WTC11 (cell line): Measurements from ENCODE around the gene SRPK1. TPM values are rescaled to one million over a fixed set of nuclear protein-coding genes. Genes with fewer than 3 reads are reported as not detected.
"Not testable (repeated sequence)": the region's sequence is repeated elsewhere in the genome, so short reads cannot be mapped to it uniquely, and the experiment has no call there.

ENCODE experiments used
- ATAC-seq: fragments of 200-7000 bp; cut with Tn5 transposase; 2 replicates; pipeline ENCODE4 v1.10.0; 2021; ENCODE audit warnings: mild to moderate bottlenecking, moderate library complexity
- CTCF ChIA-PET: fragments of 300-600 bp; sonication (Branson Sonifier 250); formaldehyde crosslinking; loops from one replicate; lab custom pipeline; 2021; ENCODE audit warnings: antibody characterized with exemption; lab: Charles Lee
- POLR2A ChIA-PET: fragments of 350-600 bp; sonication (Branson Sonifier 250); formaldehyde crosslinking; loops from one replicate; lab custom pipeline; 2021; ENCODE audit warnings: antibody characterized with exemption; lab: Charles Lee
- DNase-seq: peaks from one replicate; pipeline ENCODE4 v3.0.0; 2021; ENCODE audit warnings: low spot score
- H3K27ac Mint-ChIP-seq: 2 replicates; pipeline ENCODE4 v1.8.0; 2021; ENCODE audit warnings: mixed read lengths
- H3K27me3 Mint-ChIP-seq: 2 replicates; pipeline ENCODE4 v1.8.0; 2021; ENCODE audit warnings: low read depth, mild to moderate bottlenecking, moderate library complexity, mixed read lengths
- H3K36me3 Mint-ChIP-seq: 2 replicates; pipeline ENCODE4 v1.8.0; 2021; ENCODE audit warnings: mixed read lengths
- H3K4me1 Mint-ChIP-seq: 2 replicates; pipeline ENCODE4 v1.8.0; 2022; ENCODE audit warnings: mixed read lengths
- H3K4me3 Mint-ChIP-seq: 2 replicates; pipeline ENCODE4 v1.8.0; 2021; ENCODE audit warnings: mild to moderate bottlenecking, moderate library complexity, mixed read lengths
- H3K9me3 Mint-ChIP-seq: 2 replicates; pipeline ENCODE4 v1.8.0; 2021; ENCODE audit warnings: mixed read lengths
- ATF1 ChIP-seq: sonication (generic); formaldehyde crosslinking; IDR thresholded peaks from 2 replicates; pipeline ENCODE4 v1.8.1; 2023; ENCODE audit warnings: mild to moderate bottlenecking, moderate library complexity, missing genetic modification reagents
- ATF6 ChIP-seq: sonication (generic); formaldehyde crosslinking; IDR thresholded peaks from 2 replicates; pipeline ENCODE4 v1.8.1; 2023; ENCODE audit warnings: mild to moderate bottlenecking, missing genetic modification reagents
- CBFB ChIP-seq: sonication (generic); formaldehyde crosslinking; IDR thresholded peaks from 2 replicates; pipeline ENCODE4 v1.8.1; 2022; ENCODE audit warnings: mild to moderate bottlenecking, low read depth, missing genetic modification reagents
- CREB1 ChIP-seq: sonication (generic); formaldehyde crosslinking; IDR thresholded peaks from 2 replicates; pipeline ENCODE4 v1.8.0; 2023; ENCODE audit warnings: mild to moderate bottlenecking, missing genetic modification reagents
- CREM ChIP-seq: sonication (generic); formaldehyde crosslinking; IDR thresholded peaks from 2 replicates; pipeline ENCODE4 v1.8.1; 2022; ENCODE audit warnings: mild to moderate bottlenecking, missing genetic modification reagents, moderate library complexity
- FOXK1 ChIP-seq: sonication (generic); formaldehyde crosslinking; IDR thresholded peaks from 2 replicates; pipeline ENCODE4 v1.8.0; 2022; ENCODE audit warnings: mild to moderate bottlenecking, moderate library complexity, missing genetic modification reagents
- IRF2 ChIP-seq: sonication (generic); formaldehyde crosslinking; IDR thresholded peaks from 2 replicates; pipeline ENCODE4 v1.8.0; 2022; ENCODE audit warnings: low read depth, missing genetic modification reagents, borderline replicate concordance
- JUN ChIP-seq: sonication (generic); formaldehyde crosslinking; IDR thresholded peaks from 2 replicates; pipeline ENCODE4 v1.8.0; 2023; ENCODE audit warnings: mild to moderate bottlenecking, missing genetic modification reagents
- NFE2L1 ChIP-seq: sonication (generic); formaldehyde crosslinking; IDR thresholded peaks from 2 replicates; pipeline ENCODE4 v1.8.1; 2023; ENCODE audit warnings: missing genetic modification reagents
- NFYB ChIP-seq: sonication (generic); formaldehyde crosslinking; conservative IDR thresholded peaks from 2 replicates; pipeline ENCODE4 v1.8.0; 2022; ENCODE audit warnings: low read depth, missing genetic modification reagents
- OVOL2 ChIP-seq: fragments of 250-450 bp; sonication (Bioruptor Pico); IDR thresholded peaks from 2 replicates; pipeline ENCODE4 v1.9.0; 2021; ENCODE audit warnings: mild to moderate bottlenecking, borderline replicate concordance
- RORB ChIP-seq: fragments of 250-450 bp; sonication (Bioruptor Pico); IDR thresholded peaks from 2 replicates; pipeline ENCODE4 v1.9.0; 2021; ENCODE audit warnings: mild to moderate bottlenecking
- SMAD3 ChIP-seq: sonication (generic); formaldehyde crosslinking; IDR thresholded peaks from 2 replicates; pipeline ENCODE4 v1.8.0; 2022; ENCODE audit warnings: missing genetic modification reagents, mild to moderate bottlenecking, borderline replicate concordance
- SP1 ChIP-seq: sonication (generic); formaldehyde crosslinking; conservative IDR thresholded peaks from 2 replicates; pipeline ENCODE4 v1.8.1; 2022; ENCODE audit warnings: missing genetic modification reagents
- ZMAT4 ChIP-seq: fragments of 250-450 bp; sonication (Bioruptor Pico); IDR thresholded peaks from 2 replicates; pipeline ENCODE4 v1.9.0; 2021; ENCODE audit warnings: mild to moderate bottlenecking
- ZNF138 ChIP-seq: sonication (generic); formaldehyde crosslinking; conservative IDR thresholded peaks from 2 replicates; pipeline ENCODE4 v1.8.1; 2022; ENCODE audit warnings: mild to moderate bottlenecking, moderate library complexity, missing genetic modification reagents
- ZNF416 ChIP-seq: fragments of 250-450 bp; sonication (Bioruptor Pico); IDR thresholded peaks from 2 replicates; pipeline ENCODE4 v1.9.0; 2021; ENCODE audit warnings: mild to moderate bottlenecking, inconsistent platforms
- ZNF423 ChIP-seq: fragments of 250-450 bp; sonication (Bioruptor Pico); IDR thresholded peaks from 2 replicates; pipeline ENCODE4 v2.1.2; 2022; ENCODE audit warnings: mild to moderate bottlenecking, moderate library complexity
- ZNF671 ChIP-seq: fragments of 250-450 bp; sonication (Bioruptor Pico); IDR thresholded peaks from 2 replicates; pipeline ENCODE4 v1.8.0; 2021; ENCODE audit warnings: mild to moderate bottlenecking
- total RNA-seq: library from RNA; stranded (reverse); gene quantifications from 3 replicates; pipeline ENCODE4 v1.2.3, GENCODE V29; 2021
- TF ChIP-seq, protein P1 (sequence below): fragments of 250-450 bp; sonication (Bioruptor Pico); IDR thresholded peaks from 2 replicates; pipeline ENCODE4 v2.1.2; 2022; ENCODE audit warnings: mild to moderate bottlenecking, moderate library complexity
- TF ChIP-seq, protein P2 (sequence below): sonication (generic); formaldehyde crosslinking; IDR thresholded peaks from 2 replicates; pipeline ENCODE4 v1.8.1; 2023; ENCODE audit warnings: mild to moderate bottlenecking, missing genetic modification reagents, moderate library complexity

The SRPK1 gene
- total RNA-seq, 1 experiment from 2014 or later, result 100.0 TPM

DNA sequence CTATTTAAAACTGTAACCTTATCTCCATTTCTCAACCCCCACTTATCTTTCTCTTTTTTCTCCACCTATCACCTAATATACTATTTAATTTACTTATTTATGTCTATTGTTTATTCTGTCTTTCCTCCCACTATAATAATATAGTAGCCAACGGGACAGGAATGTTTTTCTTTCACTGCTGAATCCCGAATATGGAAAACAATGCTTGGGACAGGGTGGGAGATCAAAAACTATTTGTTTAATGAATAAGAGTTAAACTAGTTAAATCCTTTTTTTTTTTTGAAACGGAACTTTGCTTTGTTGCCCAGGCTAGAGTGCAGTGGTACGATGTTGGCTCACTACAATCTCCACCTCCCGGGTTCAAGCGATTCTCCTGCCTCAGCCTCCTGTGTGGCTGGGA is 6.4 kb downstream of the SRPK1 start:
- peaks cover 20% of the 10 kb centered on the region for H3K4me1 Mint-ChIP-seq
- CTCF ChIA-PET, result no interaction called here
- peaks cover 26% of the 10 kb centered on the region for H3K9me3 Mint-ChIP-seq
- DNase-seq, result no peak
- TF ChIP-seq ZMAT4 (no peak), IRF2 (CRISPR knock-in tag) (no peak), ZNF671 (no peak), ATF6 (no peak), ZNF423 (CRISPR knock-in tag) (no peak), JUN (CRISPR knock-in tag) (no peak), CBFB (CRISPR knock-in tag) (no peak)
- TF ChIP-seq, all 79 proteins: peak for 0
- H3K27ac Mint-ChIP-seq, result no peak overlapping the region
- ATAC-seq, result no peak
- H3K36me3 Mint-ChIP-seq, result peaks cover 72% of the 10 kb centered on the region
- H3K4me3 Mint-ChIP-seq, result no peak overlapping the region
- POLR2A ChIA-PET, result no interaction called here
- no peaks in the 10 kb centered on the region for H3K27me3 Mint-ChIP-seq

- DNase-seq, result no peak
- Mint-ChIP-seq H3K27ac (no peak overlapping the region), H3K9me3 (peaks cover 43% of the 10 kb centered on the region), H3K4me3 (no peak overlapping the region), H3K36me3 (peaks cover 80% of the 10 kb centered on the region), H3K4me1 (peaks cover under 1% of the 10 kb centered on the region; the same call in 1 of the 2 replicates), H3K27me3 (no peaks in the 10 kb centered on the region; the same call in 1 of the 2 replicates)
- ATAC-seq, result no peak
- CTCF ChIA-PET, result no interaction called here
- POLR2A ChIA-PET, result no interaction called here
- no peak for TF ChIP-seq NFYB
- TF ChIP-seq CREB1 (CRISPR knock-in tag), result no peak
- TF ChIP-seq CREM (CRISPR knock-in tag), result no peak
- TF ChIP-seq RORB, result no peak
- TF ChIP-seq, protein P1, sequence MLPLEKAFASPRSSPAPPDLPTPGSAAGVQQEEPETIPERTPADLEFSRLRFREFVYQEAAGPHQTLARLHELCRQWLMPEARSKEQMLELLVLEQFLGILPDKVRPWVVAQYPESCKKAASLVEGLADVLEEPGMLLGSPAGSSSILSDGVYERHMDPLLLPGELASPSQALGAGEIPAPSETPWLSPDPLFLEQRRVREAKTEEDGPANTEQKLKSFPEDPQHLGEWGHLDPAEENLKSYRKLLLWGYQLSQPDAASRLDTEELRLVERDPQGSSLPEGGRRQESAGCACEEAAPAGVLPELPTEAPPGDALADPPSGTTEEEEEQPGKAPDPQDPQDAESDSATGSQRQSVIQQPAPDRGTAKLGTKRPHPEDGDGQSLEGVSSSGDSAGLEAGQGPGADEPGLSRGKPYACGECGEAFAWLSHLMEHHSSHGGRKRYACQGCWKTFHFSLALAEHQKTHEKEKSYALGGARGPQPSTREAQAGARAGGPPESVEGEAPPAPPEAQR (CRISPR knock-in tag), result no peak
- no peak for TF ChIP-seq ZNF138 (CRISPR knock-in tag)
- TF ChIP-seq FOXK1, result no peak
- no peak for TF ChIP-seq SP1 (CRISPR knock-in tag)
- no peak for TF ChIP-seq OVOL2 (CRISPR knock-in tag)
- no peak for TF ChIP-seq SMAD3 (CRISPR knock-in tag)
- TF ChIP-seq ATF1 (CRISPR knock-in tag), result no peak
- TF ChIP-seq, protein P2, sequence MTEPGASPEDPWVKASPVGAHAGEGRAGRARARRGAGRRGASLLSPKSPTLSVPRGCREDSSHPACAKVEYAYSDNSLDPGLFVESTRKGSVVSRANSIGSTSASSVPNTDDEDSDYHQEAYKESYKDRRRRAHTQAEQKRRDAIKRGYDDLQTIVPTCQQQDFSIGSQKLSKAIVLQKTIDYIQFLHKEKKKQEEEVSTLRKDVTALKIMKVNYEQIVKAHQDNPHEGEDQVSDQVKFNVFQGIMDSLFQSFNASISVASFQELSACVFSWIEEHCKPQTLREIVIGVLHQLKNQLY (CRISPR knock-in tag), result no peak
- TF ChIP-seq ZNF416 (CRISPR knock-in tag), result no peak
- TF ChIP-seq NFE2L1, result no peak
- TF ChIP-seq, all 79 proteins: peak for 0
These were observed 8.8 kb downstream of the SRPK1 start for GRCh38 chr6:35911871-35912653.

GRCh38 chr6:35909571-35909970 is 11.3 kb downstream of the SRPK1 start:
- POLR2A ChIA-PET, H3K4me3 Mint-ChIP-seq, H3K27ac Mint-ChIP-seq, H3K27me3 Mint-ChIP-seq, H3K4me1 Mint-ChIP-seq, ATAC-seq, DNase-seq: not testable (repeated sequence)
- H3K9me3 Mint-ChIP-seq, result peaks cover 43% of the 10 kb centered on the region
- H3K36me3 Mint-ChIP-seq, result peaks cover 67% of the 10 kb centered on the region
- CTCF ChIA-PET, result interaction anchor here (0.6 kb wide), 1 partner anchor 1308 kb away, joined by 3 read pairs; no protein-coding TSS in a partner anchor

GRCh38 chr6:35908753-35909401 is 12.0 kb downstream of the SRPK1 start:
- peaks cover 43% of the 10 kb centered on the region for H3K9me3 Mint-ChIP-seq
- ATAC-seq, POLR2A ChIA-PET: not testable (repeated sequence)

More at GRCh38 chr6:35908753-35909401, 12.0 kb downstream of the SRPK1 start:
- H3K4me1 Mint-ChIP-seq, DNase-seq, H3K27ac Mint-ChIP-seq, CTCF ChIA-PET, H3K4me3 Mint-ChIP-seq, H3K27me3 Mint-ChIP-seq: not testable (repeated sequence)
- H3K36me3 Mint-ChIP-seq, result peaks cover 64% of the 10 kb centered on the region
